PC-3 (cell line): ENCODE results near the gene HARBI1. TPM values are rescaled to one million over a fixed set of nuclear protein-coding genes. Genes with fewer than 3 reads are reported as not detected.
A peak's percentile ranks its signal among the peaks of the same experiment; 100 is the strongest.

ENCODE experiments used
- ATAC-seq: fragments of 200-7000 bp; cut with Tn5 transposase; 2 replicates; pipeline ENCODE4 v1.9.1; 2020; ENCODE audit warnings: mild to moderate bottlenecking, moderate library complexity
- BruUV-seq: library from RNA; stranded (reverse); fragments of 400-500 nt; replicated peaks from 2 replicates; lab custom pipeline; 2021; lab: Mats Ljungman, UMichigan
- CTCF ChIA-PET: fragments of 300-600 bp; sonication (Branson Sonifier 250); formaldehyde crosslinking; loops from one replicate; lab custom pipeline; 2022; ENCODE audit warnings: antibody characterized with exemption; lab: Charles Lee
- POLR2A ChIA-PET: fragments of 300-600 bp; sonication (Branson Sonifier 250); formaldehyde crosslinking; loops from one replicate; lab custom pipeline; 2022; ENCODE audit warnings: antibody characterized with exemption; ENCODE audit not compliant: unreplicated experiment; lab: Charles Lee
- DNase-seq: peaks from one replicate; pipeline ENCODE4 v3.0.0-alpha.2; 2015
- H2AFZ ChIP-seq: fragments of 300-600 bp; sonication (generic); 2 replicates; pipeline ENCODE4 v1.6.0; 2016; ENCODE audit warnings: antibody characterized with exemption, low read length
- H3F3A ChIP-seq: fragments of 300-600 bp; sonication (generic); one replicate; pipeline ENCODE4 v1.6.0; 2017; ENCODE audit warnings: antibody characterized with exemption, low read length, control low read depth, mild to moderate bottlenecking; ENCODE audit not compliant: unreplicated experiment
- H3K27ac ChIP-seq: fragments of 300-600 bp; sonication (generic); 2 replicates; pipeline ENCODE4 v1.5.1; 2016; ENCODE audit warnings: mild to moderate bottlenecking, low read length
- H3K27me3 ChIP-seq: fragments of 300-600 bp; sonication (generic); 2 replicates; pipeline ENCODE4 v1.6.1; 2016; ENCODE audit warnings: low read length, mixed read lengths
- H3K36me3 ChIP-seq: fragments of 300-600 bp; sonication (generic); 2 replicates; pipeline ENCODE4 v1.6.1; 2016; ENCODE audit warnings: low read depth, mixed run types, low read length, mixed read lengths
- H3K4me1 ChIP-seq: fragments of 300-600 bp; sonication (generic); 2 replicates; pipeline ENCODE4 v1.5.1; 2016; ENCODE audit warnings: low read length; ENCODE audit not compliant: insufficient read depth
- H3K4me2 ChIP-seq: fragments of 300-600 bp; sonication (generic); 2 replicates; pipeline ENCODE4 v1.6.0; 2016; ENCODE audit warnings: low read length
- H3K4me3 ChIP-seq: fragments of 300-600 bp; sonication (generic); 2 replicates; pipeline ENCODE4 v1.5.1; 2016; ENCODE audit warnings: mild to moderate bottlenecking, low read length, mixed read lengths
- H3K79me2 ChIP-seq: fragments of 300-600 bp; sonication (generic); 2 replicates; pipeline ENCODE4 v1.6.1; 2017; ENCODE audit warnings: low read length, mixed read lengths
- H3K9ac ChIP-seq: fragments of 300-600 bp; sonication (generic); 2 replicates; pipeline ENCODE4 v1.6.0; 2016; ENCODE audit warnings: mild to moderate bottlenecking, low read length
- H3K9me2 ChIP-seq: fragments of 300-600 bp; sonication (generic); replicated peaks from 2 replicates; pipeline ENCODE4 v1.6.1; 2016; ENCODE audit warnings: mixed run types, low read length, mixed read lengths
- H3K9me3 ChIP-seq: fragments of 300-600 bp; sonication (generic); 2 replicates; pipeline ENCODE4 v1.6.1; 2016; ENCODE audit warnings: low read length, mixed read lengths
- H4K20me1 ChIP-seq: fragments of 300-600 bp; sonication (generic); 2 replicates; pipeline ENCODE4 v1.6.1; 2016; ENCODE audit warnings: low read length, mixed read lengths
- EZH2 ChIP-seq: fragments of 300-600 bp; sonication (generic); IDR thresholded peaks from one replicate; pipeline ENCODE4 v1.6.1; 2017; ENCODE audit warnings: antibody characterized with exemption, mild to moderate bottlenecking, low read length; ENCODE audit not compliant: unreplicated experiment
- EZH2phosphoT487 ChIP-seq: fragments of 300-600 bp; sonication (generic); IDR thresholded peaks from 2 replicates; pipeline ENCODE4 v1.6.1; 2018; ENCODE audit warnings: mild to moderate bottlenecking, antibody characterized with exemption, low read length, borderline replicate concordance
- intact Hi-C: fragments of 100-400 bp; cut with micrococcal nuclease; formaldehyde crosslinking; loops from 2 replicates; pipeline ENCODE4 v1.9.0; 2023
- total RNA-seq: library from RNA; depleted of rRNA; stranded (reverse); fragments of >200 nt; gene quantifications from 2 replicates; pipeline ENCODE4 v1.2.3, GENCODE V29; 2014
- TF ChIP-seq, protein P1 (sequence below): fragments of 300-600 bp; sonication (generic); conservative IDR thresholded peaks from 2 replicates; pipeline ENCODE4 v1.5.1; 2017; ENCODE audit warnings: antibody characterized with exemption, low read depth, mild to moderate bottlenecking, low read length

Gene HARBI1
- total RNA-seq, 1 experiment from 2014 or later, result 1.7 TPM

DNA sequence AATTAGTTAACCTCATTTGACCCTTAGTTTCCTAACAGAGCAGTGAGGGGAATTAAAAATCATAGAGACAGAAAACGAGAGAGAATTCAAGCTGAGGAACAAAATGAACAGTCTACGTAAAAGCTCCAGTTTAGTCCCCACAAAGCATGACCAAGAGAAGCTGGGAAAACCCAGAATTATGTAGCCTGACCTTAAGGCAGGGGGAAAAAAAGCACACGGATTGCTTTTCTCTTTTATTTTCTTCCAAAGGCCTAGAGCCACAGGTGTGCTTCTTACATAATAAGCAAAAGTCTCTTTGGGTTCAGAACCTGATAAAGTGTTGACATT is 22.7 kb downstream of the HARBI1 start:
- H3F3A ChIP-seq, result no peaks in the 10 kb centered on the region
- intact Hi-C loops, result loop anchor here (2.0 kb wide), 1 partner anchor 22 kb away; the partner anchor contains the start of genes ATG13 and HARBI1
- TF ChIP-seq EZH2, result no peak
- no peak for TF ChIP-seq EZH2phosphoT487
- TF ChIP-seq, protein P1, sequence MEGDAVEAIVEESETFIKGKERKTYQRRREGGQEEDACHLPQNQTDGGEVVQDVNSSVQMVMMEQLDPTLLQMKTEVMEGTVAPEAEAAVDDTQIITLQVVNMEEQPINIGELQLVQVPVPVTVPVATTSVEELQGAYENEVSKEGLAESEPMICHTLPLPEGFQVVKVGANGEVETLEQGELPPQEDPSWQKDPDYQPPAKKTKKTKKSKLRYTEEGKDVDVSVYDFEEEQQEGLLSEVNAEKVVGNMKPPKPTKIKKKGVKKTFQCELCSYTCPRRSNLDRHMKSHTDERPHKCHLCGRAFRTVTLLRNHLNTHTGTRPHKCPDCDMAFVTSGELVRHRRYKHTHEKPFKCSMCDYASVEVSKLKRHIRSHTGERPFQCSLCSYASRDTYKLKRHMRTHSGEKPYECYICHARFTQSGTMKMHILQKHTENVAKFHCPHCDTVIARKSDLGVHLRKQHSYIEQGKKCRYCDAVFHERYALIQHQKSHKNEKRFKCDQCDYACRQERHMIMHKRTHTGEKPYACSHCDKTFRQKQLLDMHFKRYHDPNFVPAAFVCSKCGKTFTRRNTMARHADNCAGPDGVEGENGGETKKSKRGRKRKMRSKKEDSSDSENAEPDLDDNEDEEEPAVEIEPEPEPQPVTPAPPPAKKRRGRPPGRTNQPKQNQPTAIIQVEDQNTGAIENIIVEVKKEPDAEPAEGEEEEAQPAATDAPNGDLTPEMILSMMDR, result no peak
- H3K36me3 ChIP-seq, result no peaks in the 10 kb centered on the region
- no peaks in the 10 kb centered on the region for H3K9me3 ChIP-seq
- peak overlapping the region; percentile 94 for H3K4me3 ChIP-seq
- ATAC-seq, result no peak
- BruUV-seq, result no TSS peak
- POLR2A ChIA-PET, result interaction anchor here (0.5 to 1.3 kb wide), 4 partner anchors 18 to 342 kb away, joined by 3 to 7 read pairs (median 5); partner anchors contain the start of gene CSTPP1
- H3K9me2 ChIP-seq, result no peaks in the 10 kb centered on the region
- peak overlapping the region; percentile 98 for H3K4me2 ChIP-seq
- CTCF ChIA-PET, result interaction anchor here (0.8 kb wide), 2 partner anchors 21 to 104 kb away, joined by 3 to 4 read pairs; no protein-coding TSS in a partner anchor
- peaks cover 45% of the 10 kb centered on the region for H3K79me2 ChIP-seq
- no peaks in the 10 kb centered on the region for H3K27me3 ChIP-seq
- no peak overlapping the region for H3K27ac ChIP-seq
- H4K20me1 ChIP-seq, result 0 out of 2 replicates have a peak, but pooled peaks cover 6% of the 10 kb centered on the region
- H3K9ac ChIP-seq, result peak overlapping the region; percentile 88
- peaks cover 19% of the 10 kb centered on the region for H3K4me1 ChIP-seq
- no peak for DNase-seq
- H2AFZ ChIP-seq, result peak overlapping the region; percentile 98

- Histone ChIP-seq H3K27ac (no peak within 1 kb of the TSS), H2AFZ (peak within 1 kb of the TSS; percentile 98), H4K20me1 (0 out of 2 replicates have a peak, but pooled peaks cover 12% of the 10 kb centered on the region), H3K9me2 (no peaks in the 10 kb centered on the region), H3K9ac (peak within 1 kb of the TSS; percentile 88), H3K4me1 (peaks cover 19% of the 10 kb centered on the region), H3F3A (no peaks in the 10 kb centered on the region), H3K4me3 (peak within 1 kb of the TSS; percentile 94), H3K36me3 (no peaks in the 10 kb centered on the region), H3K79me2 (peaks cover 50% of the 10 kb centered on the region), H3K9me3 (no peaks in the 10 kb centered on the region), H3K27me3 (no peaks in the 10 kb centered on the region), H3K4me2 (peak within 1 kb of the TSS; percentile 98)
- TSS peak; percentile 95 for BruUV-seq
- intact Hi-C loops, result loop anchor here (2.0 kb wide), 1 partner anchor 23 kb away; the partner anchor contains the start of genes ATG13 and HARBI1
- ChIA-PET POLR2A (interaction anchor here (0.5 to 1.3 kb wide), 4 partner anchors 18 to 343 kb away, joined by 3 to 7 read pairs (median 5); partner anchors contain the start of gene CSTPP1), CTCF (interaction anchor here (0.8 kb wide), 2 partner anchors 21 to 104 kb away, joined by 3 to 4 read pairs; no protein-coding TSS in a partner anchor)
- ATAC-seq (peak; percentile 92), DNase-seq (peak; percentile 89)
- TF ChIP-seq, protein P1, result no peak
- TF ChIP-seq EZH2 (no peak), EZH2phosphoT487 (no peak)
Measured at GRCh38 chr11:46593550-46594373, 23.3 kb downstream of the HARBI1 start, which contains the start of gene AMBRA1. Gene AMBRA1, minus strand, starts transcription at chr11:46594023. Its CDS starts 45,643 bp downstream, at chr11:46548380.
